ENCODE measurements around the gene RTTN.
"Not testable (repeated sequence)": the region's sequence is repeated elsewhere in the genome, so short reads cannot be mapped to it uniquely, and the experiment has no call there.

Gene RTTN

DNA sequence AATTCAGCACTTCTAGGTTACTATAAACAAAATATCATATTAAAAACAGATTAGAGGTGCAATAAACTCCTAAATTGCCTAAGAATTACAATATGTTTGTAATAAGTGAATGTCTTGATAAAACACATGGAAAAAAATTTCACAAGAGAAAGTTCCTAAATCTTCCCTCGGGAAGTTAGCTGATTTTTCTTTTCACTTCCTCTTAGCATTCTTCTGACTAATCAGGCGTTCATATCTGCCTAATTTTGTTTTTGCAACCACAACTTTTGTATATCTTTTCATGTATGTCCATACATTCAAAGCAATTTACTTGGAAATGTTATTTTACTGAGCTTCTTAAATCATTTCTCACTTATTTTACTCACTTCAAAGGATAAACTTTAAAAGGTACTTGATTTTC is 88.5 kb downstream of the RTTN start:
- ChIA-PET CTCF (no interaction called here), POLR2A (ENCODE audit: low non-redundant PET) (no interaction called here)
- no peak for DNase-seq (ENCODE audit: low spot score)
- no peak overlapping the region for H3K27ac ChIP-seq
- TF ChIP-seq CTCF (conservative IDR thresholded peaks at IDR 0.05; ENCODE audit: low read depth) = no peak

GRCh38 chr18:70113511-70113910 is 92.0 kb downstream of the RTTN start:
- ChIA-PET POLR2A (ENCODE audit: low non-redundant PET) (no interaction called here), CTCF (no interaction called here)
- DNase-seq (ENCODE audit: low spot score) = no peak
- H3K27ac ChIP-seq = no peak overlapping the region
- TF ChIP-seq CTCF (conservative IDR thresholded peaks at IDR 0.05; ENCODE audit: low read depth) = no peak

GRCh38 chr18:70110678-70111077 is 94.8 kb downstream of the RTTN start:
- POLR2A ChIA-PET (ENCODE audit: low non-redundant PET) = interaction anchor here (1.1 kb wide), 1 partner anchor 9 kb away, joined by 4 read pairs; no protein-coding TSS in a partner anchor
- no peak for DNase-seq (ENCODE audit: low spot score)
- no peak overlapping the region for H3K27ac ChIP-seq
- CTCF ChIA-PET = no interaction called here
- no peak for TF ChIP-seq CTCF (conservative IDR thresholded peaks at IDR 0.05; ENCODE audit: low read depth)

DNA sequence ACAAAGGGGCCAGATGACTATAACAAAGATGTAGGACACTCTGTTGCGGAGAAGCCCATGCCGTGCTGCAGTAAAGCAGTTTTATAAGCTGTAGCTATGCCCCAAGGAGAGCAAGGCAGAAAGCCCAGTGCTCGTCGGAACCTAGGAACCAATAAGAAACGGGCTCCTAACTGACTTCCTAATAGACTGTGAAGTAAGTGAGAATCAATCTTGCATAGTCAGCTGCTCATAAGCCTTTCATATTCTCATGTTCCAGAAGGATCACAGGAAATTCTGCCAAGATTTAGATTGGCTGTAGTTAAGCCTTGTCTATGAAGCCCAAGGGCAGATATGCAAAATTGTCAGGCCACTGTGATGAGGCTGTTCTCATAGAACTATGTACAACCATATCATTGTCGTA is 98.4 kb downstream of the RTTN start:
- no peak overlapping the region for H3K27ac ChIP-seq
- no peak for DNase-seq (ENCODE audit: low spot score)
- TF ChIP-seq CTCF (conservative IDR thresholded peaks at IDR 0.05; ENCODE audit: low read depth) = no peak
- ChIA-PET POLR2A (ENCODE audit: low non-redundant PET) (no interaction called here), CTCF (no interaction called here)

DNA sequence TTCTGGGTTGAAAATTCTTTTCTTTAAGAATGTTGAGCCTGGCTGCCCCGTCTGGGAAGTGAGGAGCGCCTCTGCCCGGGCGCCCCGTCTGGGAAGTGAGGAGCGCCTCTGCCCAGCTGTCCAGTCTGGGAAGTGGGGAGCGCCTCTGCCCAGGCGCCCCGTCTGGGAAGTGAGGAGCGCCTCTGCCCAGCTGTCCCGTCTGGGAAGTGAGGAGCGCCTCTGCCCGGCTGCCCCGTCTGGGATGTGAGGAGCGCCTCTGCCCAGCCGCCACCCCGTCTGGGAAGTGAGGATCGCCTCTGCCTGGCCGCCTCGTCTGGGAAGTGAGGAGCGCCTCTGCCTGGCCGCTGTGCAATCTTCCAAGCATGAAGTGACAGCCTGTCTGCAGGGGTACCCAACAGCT is 102.6 kb downstream of the RTTN start:
- CTCF ChIA-PET; POLR2A ChIA-PET (ENCODE audit: low non-redundant PET); DNase-seq (ENCODE audit: low spot score); H3K27ac ChIP-seq: not testable (repeated sequence)

DNA sequence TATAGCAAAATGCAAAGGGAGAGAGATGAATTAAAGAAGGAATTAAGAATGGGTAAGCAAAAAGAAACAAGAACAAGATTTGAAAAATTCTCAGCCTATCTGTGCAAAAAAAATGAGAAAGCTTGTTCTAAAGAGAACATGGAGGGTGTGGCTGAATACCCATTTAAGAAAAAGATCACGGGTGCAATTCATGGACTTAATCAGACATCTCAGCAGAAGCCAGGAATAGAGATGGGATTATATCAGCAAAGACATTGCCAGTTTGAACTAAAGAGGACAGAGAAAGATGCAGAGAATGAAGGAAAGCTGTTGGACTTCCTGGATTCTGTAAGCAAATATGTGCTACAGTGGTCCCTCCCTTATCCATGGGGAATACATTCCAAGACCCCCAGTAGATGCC is 115.6 kb downstream of the RTTN start:
- no peak for TF ChIP-seq CTCF (conservative IDR thresholded peaks at IDR 0.05; ENCODE audit: low read depth)
- H3K27ac ChIP-seq = no peak overlapping the region
- DNase-seq (ENCODE audit: low spot score) = no peak
- ChIA-PET POLR2A (ENCODE audit: low non-redundant PET) (no interaction called here), CTCF (no interaction called here)

DNA sequence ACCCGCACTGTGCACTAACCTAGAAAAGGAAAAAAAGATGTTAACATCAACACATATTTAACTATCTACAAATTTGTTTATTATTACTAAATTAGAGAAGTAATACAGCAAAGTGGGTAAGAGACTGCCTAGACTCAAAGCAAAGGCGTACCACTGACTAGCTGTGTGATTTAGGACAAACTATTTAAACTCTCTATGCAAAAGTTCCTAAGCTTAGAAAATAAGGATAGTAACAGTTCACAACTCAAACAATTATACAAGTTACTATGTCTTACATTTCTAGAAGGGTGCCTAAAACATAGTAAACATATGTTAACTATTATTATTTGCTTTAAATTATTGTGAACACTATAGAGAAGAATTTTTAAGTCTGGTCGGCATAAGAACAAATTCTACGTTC is 119.4 kb downstream of the RTTN start:
- no peak for TF ChIP-seq CTCF (conservative IDR thresholded peaks at IDR 0.05; ENCODE audit: low read depth)
- H3K27ac ChIP-seq = no peak overlapping the region
- no peak for DNase-seq (ENCODE audit: low spot score)
- ChIA-PET POLR2A (ENCODE audit: low non-redundant PET) (no interaction called here), CTCF (no interaction called here)
